Airway epithelial cell (primary cell): ENCODE measurements around the gene CCAR1. TPM values are rescaled to one million over a fixed set of nuclear protein-coding genes. Genes with fewer than 3 reads are reported as not detected.

Experiments
- total RNA-seq: library from RNA; depleted of rRNA; stranded (reverse); fragments of >200 nt; gene quantifications from 2 replicates; pipeline ENCODE4 v1.2.3, GENCODE V29; 2015

Gene CCAR1
- 24.2 and 33.9 TPM in 2 replicates for total RNA-seq

GRCh38 chr10:68720793-68721672 lies at the start of gene CCAR1:
TSS of gene CCAR1 (plus strand) at chr10:68721239. CDS start at chr10:68722505, 1,266 bp downstream.

GRCh38 chr10:68826764-68827591 lies 105.9 kb downstream of the CCAR1 start, which contains the start of gene STOX1:
TSS of gene STOX1 (plus strand) at chr10:68827531. CDS start at chr10:68827624, 93 bp downstream.

Other genes starting within 250 kb of the CCAR1 start
- gene DNA2, start 249.3 kb upstream of the CCAR1 start, total RNA-seq = 8.8 and 9.1 TPM in 2 replicates
- gene SLC25A16, start 193.7 kb upstream of the CCAR1 start, total RNA-seq = 4.0 and 4.7 TPM in 2 replicates
- gene TET1, start 160.9 kb upstream of the CCAR1 start, total RNA-seq = 0.51 and 0.85 TPM in 2 replicates
- 0.14 and 0.42 TPM in 2 replicates for gene STOX1, start 106.3 kb downstream of the CCAR1 start, total RNA-seq
- gene DDX50, start 180.1 kb downstream of the CCAR1 start, total RNA-seq = 28.4 and 33.2 TPM in 2 replicates
- gene DDX21, start 234.9 kb downstream of the CCAR1 start, total RNA-seq = 73.2 and 88.6 TPM in 2 replicates